A549 (cell line): ENCODE results near the gene TGFB1. TPM values are rescaled to one million over a fixed set of nuclear protein-coding genes. Genes with fewer than 3 reads are reported as not detected.

Experiments used
- ATAC-seq, 2 experiments: fragments of 200-7000 bp in 1 of 2; fragments of >200 bp in 1 of 2; cut with Nextera tagmentation in 1 of 2; cut with Tn5 transposase in 1 of 2; 3 replicates each; pipeline versions ENCODE4 v1.8.0 to v1.9.1; 2018 to 2020; ENCODE audit warnings: mild to moderate bottlenecking in 1 of 2, moderate library complexity in 1 of 2
- CTCF ChIA-PET: fragments of 300-600 bp; sonication (Branson Sonifier 250); formaldehyde crosslinking; extraction: SDS; loops from one replicate; lab custom pipeline; 2021; ENCODE audit warnings: antibody characterized with exemption, inconsistent platforms; lab: Yijun Ruan, JAX
- POLR2A ChIA-PET: fragments of 350-600 bp; formaldehyde crosslinking; extraction: SDS; loops from one replicate; lab custom pipeline; 2021; ENCODE audit warnings: antibody characterized with exemption, inconsistent platforms; lab: Yijun Ruan, JAX
- DNase-seq, 2 experiments: peaks; one replicate each; pipeline versions ENCODE4 v3.0.0 to v3.0.0-alpha.2; 2011 to 2016; ENCODE audit warnings: low read depth in 1 of 2, low spot score in 1 of 2
- FAIRE-seq: peaks from 2 replicates; lab custom pipeline; 2011; peaks lifted over from hg19 to GRCh38; lab: Jason Lieb, UNC
- H3K27ac ChIP-seq, 2 experiments: fragments of >200 bp; sonication (Bioruptor Twin); formaldehyde crosslinking; 3 replicates each; pipeline ENCODE4 v1.5.1; 2016 to 2017
- H3K4me1 ChIP-seq: fragments of >200 bp; sonication (Bioruptor Twin); formaldehyde crosslinking; 3 replicates; pipeline ENCODE4 v1.6.1; 2016
- H3K4me2 ChIP-seq: fragments of >200 bp; sonication (Bioruptor Twin); formaldehyde crosslinking; 3 replicates; pipeline ENCODE4 v1.6.1; 2016
- H3K4me3 ChIP-seq: fragments of >200 bp; sonication (Bioruptor Twin); formaldehyde crosslinking; 3 replicates; pipeline ENCODE4 v1.5.1; 2016
- H3K9me3 ChIP-seq: fragments of >200 bp; sonication (Bioruptor Twin); formaldehyde crosslinking; 3 replicates; pipeline ENCODE4 v1.6.1; 2016
- EP300 ChIP-seq, 2 experiments: fragments of >200 bp; sonication (Bioruptor Twin); formaldehyde crosslinking; IDR thresholded peaks; 2 replicates in 1 of 2; 3 replicates in 1 of 2; pipeline ENCODE4 v1.6.1; 2016 to 2017
- FOSL2 ChIP-seq, 2 experiments: fragments of 450-650 bp in 1 of 2; fragments of >200 bp in 1 of 2; sonication (Bioruptor Twin) in 1 of 2; formaldehyde crosslinking; IDR thresholded peaks; 2 replicates each; pipeline versions ENCODE4 v1.5.0 to v1.6.1; 2016 to 2020; ENCODE audit warnings: mild to moderate bottlenecking in 1 of 2, moderate library complexity in 1 of 2
- FOXS1 ChIP-seq: fragments of 250-450 bp; sonication (Bioruptor Pico); IDR thresholded peaks from 2 replicates; pipeline ENCODE4 v1.5.0; 2020; ENCODE audit warnings: mild to moderate bottlenecking, moderate library complexity
- HOXA7 ChIP-seq: fragments of 250-450 bp; sonication (Bioruptor Pico); IDR thresholded peaks from 2 replicates; pipeline ENCODE4 v1.5.0; 2020; ENCODE audit warnings: mild to moderate bottlenecking, moderate library complexity
- JUN ChIP-seq, 2 experiments: fragments of >200 bp; sonication (Bioruptor Twin); formaldehyde crosslinking; IDR thresholded peaks; 2 replicates in 1 of 2; 3 replicates in 1 of 2; pipeline ENCODE4 v1.6.1; 2016 to 2017
- MAFK ChIP-seq: fragments of 450-650 bp; IDR thresholded peaks from 2 replicates; pipeline ENCODE4 v1.6.1; 2014; ENCODE audit not compliant: partially characterized antibody
- MYC ChIP-seq: IDR thresholded peaks from 2 replicates; pipeline ENCODE4 v1.6.1; 2012; ENCODE audit warnings: mild to moderate bottlenecking, inconsistent platforms, low read length, improper control_type of control experiment, borderline replicate concordance
- POLR2A ChIP-seq: IDR thresholded peaks from 2 replicates; pipeline ENCODE4 v1.6.1; 2012; ENCODE audit warnings: mild to moderate bottlenecking, low read length
- POLR2AphosphoS2 ChIP-seq: conservative IDR thresholded peaks from 2 replicates; pipeline ENCODE4 v1.6.1; 2012; ENCODE audit warnings: low read length, improper control_type of control experiment, inconsistent platforms
- RCOR1 ChIP-seq: fragments of 150-350 bp; IDR thresholded peaks from 2 replicates; pipeline ENCODE4 v1.6.1; 2014; ENCODE audit warnings: antibody characterized with exemption, low read length, low read depth
- RNF2 ChIP-seq: fragments of 200-600 bp; sonication (generic); IDR thresholded peaks from 2 replicates; pipeline ENCODE4 v1.6.1; 2016; ENCODE audit warnings: low read depth, mild to moderate bottlenecking, antibody characterized with exemption, moderate library complexity, borderline replicate concordance
- ZFP36 ChIP-seq: fragments of 450-650 bp; IDR thresholded peaks from 2 replicates; pipeline ENCODE4 v1.6.1; 2014; ENCODE audit warnings: borderline replicate concordance; ENCODE audit not compliant: partially characterized antibody
- ZNF302 ChIP-seq: fragments of 250-450 bp; sonication (Bioruptor Pico); IDR thresholded peaks from 2 replicates; pipeline ENCODE4 v1.9.0; 2021; ENCODE audit warnings: inconsistent platforms, mild to moderate bottlenecking, moderate library complexity
- WGBS: methylation state at CpG from one replicate; pipeline ENCODE4 v1.1.6; 2017; ENCODE audit errors: missing lambda C conversion rate; 5-methylcytosine and 5-hydroxymethylcytosine counted together
- polyA plus RNA-seq, 4 experiments: library from polyadenylated mRNA; depleted of rRNA in 3 of 4; stranded (reverse); fragments of >200 nt; fragmentation: RNase III in 1 of 4; extraction: RNeasy Plus Mini Kit Qiagen cat#74134 plus additional on column Dnase treatment in 1 of 4; gene quantifications; 2 replicates in 3 of 4; 3 replicates in 1 of 4; pipeline ENCODE4 v1.2.3, GENCODE V29; 2011 to 2017
- TF ChIP-seq, protein P1 (sequence below): IDR thresholded peaks from 2 replicates; pipeline ENCODE4 v1.6.1; 2012
- TF ChIP-seq, protein P2 (sequence below): fragments of 250-450 bp; sonication (Bioruptor Pico); IDR thresholded peaks from 2 replicates; pipeline ENCODE4 v1.5.0; 2021; ENCODE audit warnings: mild to moderate bottlenecking, moderate library complexity, borderline replicate concordance
- TF ChIP-seq, protein P3 (sequence below): IDR thresholded peaks from 2 replicates; pipeline ENCODE4 v1.6.1; 2012
- TF ChIP-seq, protein P4 (sequence below): fragments of 250-450 bp; sonication (Bioruptor Pico); IDR thresholded peaks from 2 replicates; pipeline ENCODE4 v1.5.0; 2020; ENCODE audit warnings: low read depth, mild to moderate bottlenecking, moderate library complexity
- TF ChIP-seq, protein P5 (sequence below): fragments of >200 bp; sonication (Bioruptor Twin); formaldehyde crosslinking; IDR thresholded peaks from 2 replicates; pipeline ENCODE4 v1.6.1; 2016
- TF ChIP-seq, protein P6 (sequence below): IDR thresholded peaks from 2 replicates; pipeline ENCODE4 v1.6.1; 2012; ENCODE audit warnings: low read depth, borderline replicate concordance

Gene TGFB1
- polyA plus RNA-seq, 2 of the 4 experiments (the other 2 are of a cell fraction), result 6.0 to 83.2 TPM

DNA sequence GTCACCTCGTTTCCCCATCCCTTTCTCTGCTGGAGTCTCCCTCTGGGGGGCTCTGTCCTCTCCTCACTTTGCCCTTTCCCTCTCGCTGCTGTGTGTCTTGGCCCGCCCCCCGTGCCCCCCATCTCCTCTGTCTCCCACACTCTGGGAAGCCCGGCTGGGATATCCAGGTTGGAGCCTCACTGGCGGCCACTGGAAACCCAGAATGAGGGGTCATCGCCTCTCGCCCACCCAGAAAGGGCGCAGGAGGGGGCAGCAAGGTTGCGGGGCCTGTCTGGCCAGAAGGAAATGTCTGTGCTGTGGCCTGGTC is 28.1 kb downstream of the TGFB1 start:
- DNase-seq (no peak), FAIRE-seq (no peak), ATAC-seq (no peak)
- Histone ChIP-seq H3K4me2 (peak overlapping the region; percentile 62), H3K9me3 (no peaks in the 10 kb centered on the region), H3K4me3 (no peak overlapping the region), H3K27ac (peak overlapping the region; percentile 81 to 91), H3K4me1 (peaks cover 79% of the 10 kb centered on the region)
- TF ChIP-seq, protein P1, sequence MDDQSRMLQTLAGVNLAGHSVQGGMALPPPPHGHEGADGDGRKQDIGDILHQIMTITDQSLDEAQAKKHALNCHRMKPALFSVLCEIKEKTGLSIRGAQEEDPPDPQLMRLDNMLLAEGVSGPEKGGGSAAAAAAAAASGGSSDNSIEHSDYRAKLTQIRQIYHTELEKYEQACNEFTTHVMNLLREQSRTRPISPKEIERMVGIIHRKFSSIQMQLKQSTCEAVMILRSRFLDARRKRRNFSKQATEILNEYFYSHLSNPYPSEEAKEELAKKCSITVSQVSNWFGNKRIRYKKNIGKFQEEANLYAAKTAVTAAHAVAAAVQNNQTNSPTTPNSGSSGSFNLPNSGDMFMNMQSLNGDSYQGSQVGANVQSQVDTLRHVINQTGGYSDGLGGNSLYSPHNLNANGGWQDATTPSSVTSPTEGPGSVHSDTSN, result 0 out of 2 replicates have a peak, but pooled peaks have one; percentile 39
- TF ChIP-seq ZNF302 (CRISPR knock-in tag), result no peak
- ChIA-PET POLR2A (interaction anchor here (0.6 to 4.9 kb wide), 4 partner anchors 15 to 84 kb away, joined by 5 to 32 read pairs (median 14); partner anchors contain the start of genes B9D2, CCDC97 and TGFB1), CTCF (interaction anchor here (1.2 to 18.6 kb wide), 7 partner anchors 13 to 245 kb away, joined by 3 to 295 read pairs (median 33); partner anchors contain the start of genes CCDC97 and TGFB1)
- 55% methylated on average over 10 of the region's 10 CpGs for WGBS

DNA sequence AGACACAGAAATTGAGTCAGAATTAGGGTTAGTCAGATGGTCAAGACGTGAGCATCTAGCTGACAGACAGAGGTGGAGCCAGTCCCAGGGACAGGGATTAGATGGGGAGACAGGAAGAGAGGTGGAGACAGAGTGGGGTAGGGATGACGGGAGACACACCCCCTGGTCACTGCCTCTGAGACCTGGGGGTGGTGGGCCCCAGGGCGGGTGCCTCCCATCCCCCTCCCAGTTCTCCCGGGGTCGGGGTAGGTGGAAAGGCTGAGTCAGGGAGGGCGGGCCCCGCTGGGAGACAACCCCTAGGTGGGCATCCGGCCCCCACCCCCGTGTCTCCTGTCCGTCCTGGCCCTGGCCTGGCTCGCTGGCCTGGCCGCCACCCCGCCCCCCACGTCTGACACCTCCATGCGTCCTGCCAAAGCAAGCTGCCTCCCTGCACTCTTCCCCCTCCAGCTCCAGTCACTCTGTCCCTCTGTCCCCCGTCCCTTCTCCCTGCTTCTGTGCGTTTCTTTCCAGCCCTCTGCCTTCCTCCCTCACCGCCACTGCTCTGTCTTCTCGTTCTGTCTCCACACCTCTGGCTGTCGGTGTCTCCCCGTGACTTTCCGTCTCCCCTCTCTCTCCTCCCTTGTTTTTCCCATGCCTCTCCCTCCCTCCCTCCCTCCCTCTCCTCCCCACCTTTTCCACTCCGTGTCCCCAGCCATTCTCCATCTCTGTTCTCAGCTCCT is 28.6 kb downstream of the TGFB1 start:
- ATAC-seq, result peak; percentile 21 to 53
- peaks cover 79% of the 10 kb centered on the region for H3K4me1 ChIP-seq
- FAIRE-seq, result no peak
- CTCF ChIA-PET, result interaction anchor here (0.7 to 18.6 kb wide), 10 partner anchors 13 to 245 kb away, joined by 3 to 295 read pairs (median 8); partner anchors contain the start of genes CCDC97 and TGFB1
- TF ChIP-seq, protein P2, sequence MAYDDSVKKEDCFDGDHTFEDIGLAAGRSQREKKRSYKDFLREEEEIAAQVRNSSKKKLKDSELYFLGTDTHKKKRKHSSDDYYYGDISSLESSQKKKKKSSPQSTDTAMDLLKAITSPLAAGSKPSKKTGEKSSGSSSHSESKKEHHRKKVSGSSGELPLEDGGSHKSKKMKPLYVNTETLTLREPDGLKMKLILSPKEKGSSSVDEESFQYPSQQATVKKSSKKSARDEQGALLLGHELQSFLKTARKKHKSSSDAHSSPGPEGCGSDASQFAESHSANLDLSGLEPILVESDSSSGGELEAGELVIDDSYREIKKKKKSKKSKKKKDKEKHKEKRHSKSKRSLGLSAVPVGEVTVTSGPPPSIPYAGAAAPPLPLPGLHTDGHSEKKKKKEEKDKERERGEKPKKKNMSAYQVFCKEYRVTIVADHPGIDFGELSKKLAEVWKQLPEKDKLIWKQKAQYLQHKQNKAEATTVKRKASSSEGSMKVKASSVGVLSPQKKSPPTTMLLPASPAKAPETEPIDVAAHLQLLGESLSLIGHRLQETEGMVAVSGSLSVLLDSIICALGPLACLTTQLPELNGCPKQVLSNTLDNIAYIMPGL (CRISPR knock-in tag), result no peak
- TF ChIP-seq EP300 (IDR thresholded peaks at IDR 0.05), result no peak
- TF ChIP-seq HOXA7 (CRISPR knock-in tag), result peak; percentile 53; the same call in 1 of the 2 replicates
- TF ChIP-seq, protein P3, sequence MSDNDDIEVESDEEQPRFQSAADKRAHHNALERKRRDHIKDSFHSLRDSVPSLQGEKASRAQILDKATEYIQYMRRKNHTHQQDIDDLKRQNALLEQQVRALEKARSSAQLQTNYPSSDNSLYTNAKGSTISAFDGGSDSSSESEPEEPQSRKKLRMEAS, result 0 out of 2 replicates have a peak, but pooled peaks have one; percentile 35
- no peak for TF ChIP-seq FOSL2 (IDR thresholded peaks at IDR 0.05)
- peak; percentile 49; the same call in 1 of the 2 replicates for TF ChIP-seq FOSL2 (CRISPR knock-in tag; IDR thresholded peaks at IDR 0.05)
- TF ChIP-seq, protein P4, sequence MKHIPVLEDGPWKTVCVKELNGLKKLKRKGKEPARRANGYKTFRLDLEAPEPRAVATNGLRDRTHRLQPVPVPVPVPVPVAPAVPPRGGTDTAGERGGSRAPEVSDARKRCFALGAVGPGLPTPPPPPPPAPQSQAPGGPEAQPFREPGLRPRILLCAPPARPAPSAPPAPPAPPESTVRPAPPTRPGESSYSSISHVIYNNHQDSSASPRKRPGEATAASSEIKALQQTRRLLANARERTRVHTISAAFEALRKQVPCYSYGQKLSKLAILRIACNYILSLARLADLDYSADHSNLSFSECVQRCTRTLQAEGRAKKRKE (CRISPR knock-in tag), result 0 out of 2 replicates have a peak, but pooled peaks have one; percentile 41
- TF ChIP-seq FOXS1 (CRISPR knock-in tag), result peak; percentile 16; the same call in 1 of the 2 replicates
- 0 out of 2 replicates have a peak, but pooled peaks have one; percentile 22 for TF ChIP-seq MYC
- peak in 1 of 2 experiments; percentile 72; a peak in 1 of 5 replicates for TF ChIP-seq JUN (IDR thresholded peaks at IDR 0.05)
- 0 out of 2 replicates have a peak, but pooled peaks have one; percentile 23 for TF ChIP-seq POLR2AphosphoS2
- TF ChIP-seq, protein P5, sequence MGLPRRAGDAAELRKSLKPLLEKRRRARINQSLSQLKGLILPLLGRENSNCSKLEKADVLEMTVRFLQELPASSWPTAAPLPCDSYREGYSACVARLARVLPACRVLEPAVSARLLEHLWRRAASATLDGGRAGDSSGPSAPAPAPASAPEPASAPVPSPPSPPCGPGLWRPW, result no peak
- no peak for TF ChIP-seq MAFK
- no peak for TF ChIP-seq RNF2
- TF ChIP-seq RCOR1, result no peak
- TF ChIP-seq ZFP36, result peak; percentile 29
- TF ChIP-seq, protein P1, result peak; percentile 65; the same call in 1 of the 2 replicates
- TF ChIP-seq, protein P6, sequence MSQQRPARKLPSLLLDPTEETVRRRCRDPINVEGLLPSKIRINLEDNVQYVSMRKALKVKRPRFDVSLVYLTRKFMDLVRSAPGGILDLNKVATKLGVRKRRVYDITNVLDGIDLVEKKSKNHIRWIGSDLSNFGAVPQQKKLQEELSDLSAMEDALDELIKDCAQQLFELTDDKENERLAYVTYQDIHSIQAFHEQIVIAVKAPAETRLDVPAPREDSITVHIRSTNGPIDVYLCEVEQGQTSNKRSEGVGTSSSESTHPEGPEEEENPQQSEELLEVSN, result no peak
- no peak for TF ChIP-seq ZNF302 (CRISPR knock-in tag)
- TF ChIP-seq POLR2A, result peak; percentile 25; the same call in 1 of the 2 replicates
- TF ChIP-seq, all 56 proteins: peak for 11
- 35% methylated on average over 21 of the region's 23 CpGs for WGBS
- Histone ChIP-seq H3K9me3 (no peaks in the 10 kb centered on the region), H3K27ac (peak overlapping the region; percentile 81 to 91), H3K4me3 (no peak overlapping the region), H3K4me2 (peak overlapping the region; percentile 62)
- POLR2A ChIA-PET, result interaction anchor here (0.6 to 4.9 kb wide), 4 partner anchors 15 to 85 kb away, joined by 5 to 32 read pairs (median 14); partner anchors contain the start of genes B9D2, CCDC97 and TGFB1
- DNase-seq, result peak; percentile 79 to 83
